GM12878 (cell line): ENCODE results near the gene CCDC110. TPM values are rescaled to one million over a fixed set of nuclear protein-coding genes. Genes with fewer than 3 reads are reported as not detected.

Source experiments
- ATAC-seq: fragments of 200-7000 bp; cut with Tn5 transposase; 3 replicates; pipeline ENCODE4 v1.9.1; 2020; ENCODE audit warnings: mild to moderate bottlenecking, moderate library complexity
- BruUV-seq: library from RNA; stranded (reverse); fragments of 400-500 nt; replicated peaks from 2 replicates; lab custom pipeline; 2021; lab: Mats Ljungman, UMichigan
- CTCF ChIA-PET: fragments of 300-600 bp; sonication (Branson Sonifier 250); formaldehyde crosslinking; extraction: SDS; loops from one replicate; lab custom pipeline; 2021; ENCODE audit warnings: inconsistent platforms; lab: Yijun Ruan, JAX
- POLR2A ChIA-PET: fragments of 350-600 bp; formaldehyde crosslinking; extraction: SDS; loops from one replicate; lab custom pipeline; 2021; ENCODE audit warnings: inconsistent platforms; lab: Charles Lee
- RAD21 ChIA-PET: fragments of 300-600 bp; sonication (Branson Sonifier 250); formaldehyde crosslinking; loops from one replicate; lab custom pipeline; 2023; ENCODE audit warnings: antibody characterized with exemption; ENCODE audit not compliant: unreplicated experiment; lab: Charles Lee
- SMC1A ChIA-PET: fragments of 300-600 bp; sonication (Branson Sonifier 250); formaldehyde crosslinking; loops from one replicate; lab custom pipeline; 2023; ENCODE audit not compliant: unreplicated experiment, uncharacterized antibody; lab: Charles Lee
- DNase-seq: peaks from one replicate; pipeline ENCODE4 v3.0.0-alpha.2; 2011; ENCODE audit warnings: low read depth, low spot score
- FAIRE-seq: peaks from 3 replicates; lab custom pipeline; 2011; peaks lifted over from hg19 to GRCh38; lab: Jason Lieb, UNC
- H2AFZ ChIP-seq: 2 replicates; pipeline ENCODE4 v1.6.0; 2011; ENCODE audit warnings: low read depth, low read length, control low read depth; ENCODE audit not compliant: control insufficient read depth
- H3K27ac ChIP-seq: 2 replicates; pipeline ENCODE4 v1.5.1; 2011; ENCODE audit warnings: control low read depth; ENCODE audit not compliant: control insufficient read depth, insufficient read depth
- H3K27me3 ChIP-seq, 2 experiments: replicated peaks in 1 of 2; 2 replicates each; pipeline versions ENCODE4 v1.6.0 to v1.6.1; 2011; ENCODE audit warnings: low read length in 1 of 2; ENCODE audit not compliant: control insufficient read depth in 2 of 2, insufficient read depth in 2 of 2
- H3K36me3 ChIP-seq, 2 experiments: 2 replicates each; pipeline ENCODE4 v1.5.1; 2011; ENCODE audit warnings: low read length in 1 of 2; ENCODE audit not compliant: control insufficient read depth in 2 of 2, insufficient read depth in 2 of 2
- H3K4me1 ChIP-seq: 2 replicates; pipeline ENCODE4 v1.6.1; 2011; ENCODE audit warnings: mild to moderate bottlenecking, low read length, moderate library complexity, mixed read lengths; ENCODE audit not compliant: control insufficient read depth, insufficient read depth
- H3K4me2 ChIP-seq: 2 replicates; pipeline ENCODE4 v1.6.0; 2011; ENCODE audit warnings: control low read depth; ENCODE audit not compliant: control insufficient read depth, insufficient read depth
- H3K4me3 ChIP-seq: fragments of 200-600 bp; sonication (generic); 2 replicates; pipeline ENCODE4 v1.5.1; 2016
- H3K79me2 ChIP-seq: 2 replicates; pipeline ENCODE4 v1.6.0; 2011; ENCODE audit warnings: low read length; ENCODE audit not compliant: control insufficient read depth, insufficient read depth
- H3K9ac ChIP-seq: 2 replicates; pipeline ENCODE4 v1.8.0; 2011; ENCODE audit warnings: low read length, control low read depth, mixed read lengths; ENCODE audit not compliant: control insufficient read depth, insufficient read depth
- H3K9me3 ChIP-seq: replicated peaks from 3 replicates; pipeline ENCODE4 v1.5.1; 2011; ENCODE audit warnings: mild to moderate bottlenecking, low read length; ENCODE audit not compliant: control insufficient read depth, insufficient read depth
- H4K20me1 ChIP-seq: 2 replicates; pipeline ENCODE4 v1.6.0; 2011; ENCODE audit not compliant: control insufficient read depth, insufficient read depth
- CBFB ChIP-seq: IDR thresholded peaks from 2 replicates; pipeline ENCODE4 v1.6.1; 2016; ENCODE audit warnings: antibody characterized with exemption, low read depth
- CBX5 ChIP-seq: sonication (generic); IDR thresholded peaks from 2 replicates; pipeline ENCODE4 v1.6.1; 2016; ENCODE audit warnings: low read depth, moderate library complexity, mild to moderate bottlenecking, inconsistent platforms
- NRF1 ChIP-seq: conservative IDR thresholded peaks from 2 replicates; pipeline ENCODE4 v1.6.1; 2011; ENCODE audit warnings: mild to moderate bottlenecking, low read depth, low read length, improper control_type of control experiment
- PML ChIP-seq: IDR thresholded peaks from 2 replicates; pipeline ENCODE4 v1.6.1; 2012; ENCODE audit warnings: low read length, inconsistent platforms
- RAD51 ChIP-seq: fragments of 450-650 bp; IDR thresholded peaks from 2 replicates; pipeline ENCODE4 v1.6.1; 2016; ENCODE audit warnings: moderate library complexity, mild to moderate bottlenecking, inconsistent platforms
- SIN3A ChIP-seq: IDR thresholded peaks from 2 replicates; pipeline ENCODE4 v1.6.1; 2012; ENCODE audit warnings: low read depth, low read length, improper control_type of control experiment
- TCF3 ChIP-seq: IDR thresholded peaks from 2 replicates; pipeline ENCODE4 v1.6.1; 2012; ENCODE audit warnings: low read depth, mild to moderate bottlenecking, low read length, borderline replicate concordance; ENCODE audit not compliant: insufficient read depth
- ZNF217 ChIP-seq: fragments of 450-650 bp; IDR thresholded peaks from 2 replicates; pipeline ENCODE4 v1.6.1; 2017; ENCODE audit warnings: antibody characterized with exemption, mild to moderate bottlenecking
- WGBS: methylation state at CpG from one replicate; pipeline ENCODE4 v1.1.6; 2016; ENCODE audit warnings: low lambda C conversion rate; ENCODE audit not compliant: insufficient replicate concordance, insufficient coverage; ENCODE audit errors: missing lambda C conversion rate; 5-methylcytosine and 5-hydroxymethylcytosine counted together
- in situ Hi-C: fragments of 300-500 bp; cut with MboI; formaldehyde crosslinking; loops from 9 replicates; pipeline ENCODE4 v1.14.3; 2018; ENCODE audit warnings: mixed read lengths
- intact Hi-C: fragments of 100-400 bp; cut with micrococcal nuclease; formaldehyde crosslinking; loops from one replicate; pipeline ENCODE4 v1.14.2; 2022; ENCODE audit not compliant: unreplicated experiment
- polyA plus RNA-seq, 11 experiments: library from polyadenylated mRNA; depleted of rRNA in 4 of 11; unstranded in 6 of 11; stranded (reverse) in 5 of 11; fragments of >200 nt; fragmentation: Nextera tagmentation in 4 of 11; fragmentation: Illumina TruSeq in 1 of 11; extraction: Ambion mirVana in 4 of 11; extraction: Trizol in 1 of 11; gene quantifications; 1 replicate in 1 of 11; 2 replicates in 10 of 11; pipeline versions ENCODE4 v1.2.1 to v1.2.3, GENCODE V29; 2011 to 2016; ENCODE audit warnings: inconsistent platforms in 2 of 11, missing spikeins in 2 of 11, low read depth in 1 of 11
- total RNA-seq, 4 experiments: library from RNA; depleted of rRNA in 3 of 4; stranded (reverse); fragments of >200 nt in 3 of 4; fragmentation: Illumina TruSeq in 1 of 4; extraction: Trizol in 1 of 4; gene quantifications; 2 replicates each; pipeline versions ENCODE4 v1.2.1 to v1.2.3, GENCODE V29; 2013 to 2021
- TF ChIP-seq, protein P1 (sequence below): fragments of 450-650 bp; formaldehyde crosslinking; IDR thresholded peaks from 2 replicates; pipeline ENCODE4 v1.5.0; 2022; ENCODE audit warnings: mild to moderate bottlenecking, missing genetic modification characterization
- TF ChIP-seq, protein P2 (sequence below): fragments of 450-650 bp; IDR thresholded peaks from 2 replicates; pipeline ENCODE4 v1.6.1; 2018; ENCODE audit warnings: borderline replicate concordance, mild to moderate bottlenecking; ENCODE audit not compliant: partially characterized antibody
- TF ChIP-seq, protein P3 (sequence below): fragments of 450-650 bp; formaldehyde crosslinking; IDR thresholded peaks from 2 replicates; pipeline ENCODE4 v1.4.0; 2020; ENCODE audit warnings: mild to moderate bottlenecking, moderate library complexity
- TF ChIP-seq, protein P4 (sequence below): fragments of 450-650 bp; formaldehyde crosslinking; IDR thresholded peaks from 2 replicates; pipeline ENCODE4 v1.4.0; 2022; ENCODE audit warnings: mild to moderate bottlenecking, moderate library complexity

CCDC110 gene
- total and polyA plus RNA-seq, 10 of the 15 experiments (the other 5 are each of a cell fraction or from before 2014, with no cell fraction given) = 0.85 to 3.1 (median 2.1) TPM; not detected in 1

DNA sequence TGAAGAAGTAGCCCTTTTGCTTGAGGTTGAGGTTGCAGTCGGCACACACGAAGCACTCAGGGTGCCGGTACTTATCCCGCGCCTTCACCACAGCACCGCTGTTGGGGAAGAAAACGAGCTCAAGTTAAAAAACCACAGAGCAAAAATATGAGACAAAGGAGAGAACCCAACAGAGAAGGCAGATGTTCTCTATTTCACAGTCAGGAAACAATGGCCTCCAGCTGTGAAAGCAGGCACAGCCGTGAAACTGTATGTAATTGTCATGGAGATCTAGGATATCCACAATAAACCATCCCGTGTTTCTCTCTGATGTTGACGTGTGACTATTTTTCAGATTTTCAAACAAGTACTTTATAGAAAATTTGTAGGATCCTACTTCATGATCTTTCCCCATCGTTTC lies 30.9 kb upstream of the CCDC110 start:
- POLR2A ChIA-PET = no interaction called here
- in situ Hi-C loops = no loop called here
- TF ChIP-seq NRF1 (no peak), SIN3A (no peak), PML (no peak), CBX5 (no peak), ZNF217 (no peak), TCF3 (no peak), RAD51 (no peak), CBFB (no peak)
- TF ChIP-seq, protein P1, sequence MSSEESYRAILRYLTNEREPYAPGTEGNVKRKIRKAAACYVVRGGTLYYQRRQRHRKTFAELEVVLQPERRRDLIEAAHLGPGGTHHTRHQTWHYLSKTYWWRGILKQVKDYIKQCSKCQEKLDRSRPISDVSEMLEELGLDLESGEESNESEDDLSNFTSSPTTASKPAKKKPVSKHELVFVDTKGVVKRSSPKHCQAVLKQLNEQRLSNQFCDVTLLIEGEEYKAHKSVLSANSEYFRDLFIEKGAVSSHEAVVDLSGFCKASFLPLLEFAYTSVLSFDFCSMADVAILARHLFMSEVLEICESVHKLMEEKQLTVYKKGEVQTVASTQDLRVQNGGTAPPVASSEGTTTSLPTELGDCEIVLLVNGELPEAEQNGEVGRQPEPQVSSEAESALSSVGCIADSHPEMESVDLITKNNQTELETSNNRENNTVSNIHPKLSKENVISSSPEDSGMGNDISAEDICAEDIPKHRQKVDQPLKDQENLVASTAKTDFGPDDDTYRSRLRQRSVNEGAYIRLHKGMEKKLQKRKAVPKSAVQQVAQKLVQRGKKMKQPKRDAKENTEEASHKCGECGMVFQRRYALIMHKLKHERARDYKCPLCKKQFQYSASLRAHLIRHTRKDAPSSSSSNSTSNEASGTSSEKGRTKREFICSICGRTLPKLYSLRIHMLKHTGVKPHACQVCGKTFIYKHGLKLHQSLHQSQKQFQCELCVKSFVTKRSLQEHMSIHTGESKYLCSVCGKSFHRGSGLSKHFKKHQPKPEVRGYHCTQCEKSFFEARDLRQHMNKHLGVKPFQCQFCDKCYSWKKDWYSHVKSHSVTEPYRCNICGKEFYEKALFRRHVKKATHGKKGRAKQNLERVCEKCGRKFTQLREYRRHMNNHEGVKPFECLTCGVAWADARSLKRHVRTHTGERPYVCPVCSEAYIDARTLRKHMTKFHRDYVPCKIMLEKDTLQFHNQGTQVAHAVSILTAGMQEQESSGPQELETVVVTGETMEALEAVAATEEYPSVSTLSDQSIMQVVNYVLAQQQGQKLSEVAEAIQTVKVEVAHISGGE (CRISPR knock-in tag) = no peak
- TF ChIP-seq, protein P2, sequence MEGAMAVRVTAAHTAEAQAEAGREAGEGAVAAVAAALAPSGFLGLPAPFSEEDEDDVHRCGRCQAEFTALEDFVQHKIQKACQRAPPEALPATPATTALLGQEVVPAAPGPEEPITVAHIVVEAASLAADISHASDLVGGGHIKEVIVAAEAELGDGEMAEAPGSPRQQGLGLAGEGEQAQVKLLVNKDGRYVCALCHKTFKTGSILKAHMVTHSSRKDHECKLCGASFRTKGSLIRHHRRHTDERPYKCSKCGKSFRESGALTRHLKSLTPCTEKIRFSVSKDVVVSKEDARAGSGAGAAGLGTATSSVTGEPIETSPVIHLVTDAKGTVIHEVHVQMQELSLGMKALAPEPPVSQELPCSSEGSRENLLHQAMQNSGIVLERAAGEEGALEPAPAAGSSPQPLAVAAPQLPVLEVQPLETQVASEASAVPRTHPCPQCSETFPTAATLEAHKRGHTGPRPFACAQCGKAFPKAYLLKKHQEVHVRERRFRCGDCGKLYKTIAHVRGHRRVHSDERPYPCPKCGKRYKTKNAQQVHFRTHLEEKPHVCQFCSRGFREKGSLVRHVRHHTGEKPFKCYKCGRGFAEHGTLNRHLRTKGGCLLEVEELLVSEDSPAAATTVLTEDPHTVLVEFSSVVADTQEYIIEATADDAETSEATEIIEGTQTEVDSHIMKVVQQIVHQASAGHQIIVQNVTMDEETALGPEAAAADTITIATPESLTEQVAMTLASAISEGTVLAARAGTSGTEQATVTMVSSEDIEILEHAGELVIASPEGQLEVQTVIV = no peak
- TF ChIP-seq, protein P3, sequence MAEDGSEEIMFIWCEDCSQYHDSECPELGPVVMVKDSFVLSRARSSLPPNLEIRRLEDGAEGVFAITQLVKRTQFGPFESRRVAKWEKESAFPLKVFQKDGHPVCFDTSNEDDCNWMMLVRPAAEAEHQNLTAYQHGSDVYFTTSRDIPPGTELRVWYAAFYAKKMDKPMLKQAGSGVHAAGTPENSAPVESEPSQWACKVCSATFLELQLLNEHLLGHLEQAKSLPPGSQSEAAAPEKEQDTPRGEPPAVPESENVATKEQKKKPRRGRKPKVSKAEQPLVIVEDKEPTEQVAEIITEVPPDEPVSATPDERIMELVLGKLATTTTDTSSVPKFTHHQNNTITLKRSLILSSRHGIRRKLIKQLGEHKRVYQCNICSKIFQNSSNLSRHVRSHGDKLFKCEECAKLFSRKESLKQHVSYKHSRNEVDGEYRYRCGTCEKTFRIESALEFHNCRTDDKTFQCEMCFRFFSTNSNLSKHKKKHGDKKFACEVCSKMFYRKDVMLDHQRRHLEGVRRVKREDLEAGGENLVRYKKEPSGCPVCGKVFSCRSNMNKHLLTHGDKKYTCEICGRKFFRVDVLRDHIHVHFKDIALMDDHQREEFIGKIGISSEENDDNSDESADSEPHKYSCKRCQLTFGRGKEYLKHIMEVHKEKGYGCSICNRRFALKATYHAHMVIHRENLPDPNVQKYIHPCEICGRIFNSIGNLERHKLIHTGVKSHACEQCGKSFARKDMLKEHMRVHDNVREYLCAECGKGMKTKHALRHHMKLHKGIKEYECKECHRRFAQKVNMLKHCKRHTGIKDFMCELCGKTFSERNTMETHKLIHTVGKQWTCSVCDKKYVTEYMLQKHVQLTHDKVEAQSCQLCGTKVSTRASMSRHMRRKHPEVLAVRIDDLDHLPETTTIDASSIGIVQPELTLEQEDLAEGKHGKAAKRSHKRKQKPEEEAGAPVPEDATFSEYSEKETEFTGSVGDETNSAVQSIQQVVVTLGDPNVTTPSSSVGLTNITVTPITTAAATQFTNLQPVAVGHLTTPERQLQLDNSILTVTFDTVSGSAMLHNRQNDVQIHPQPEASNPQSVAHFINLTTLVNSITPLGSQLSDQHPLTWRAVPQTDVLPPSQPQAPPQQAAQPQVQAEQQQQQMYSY (CRISPR knock-in tag) = no peak
- TF ChIP-seq, protein P4, sequence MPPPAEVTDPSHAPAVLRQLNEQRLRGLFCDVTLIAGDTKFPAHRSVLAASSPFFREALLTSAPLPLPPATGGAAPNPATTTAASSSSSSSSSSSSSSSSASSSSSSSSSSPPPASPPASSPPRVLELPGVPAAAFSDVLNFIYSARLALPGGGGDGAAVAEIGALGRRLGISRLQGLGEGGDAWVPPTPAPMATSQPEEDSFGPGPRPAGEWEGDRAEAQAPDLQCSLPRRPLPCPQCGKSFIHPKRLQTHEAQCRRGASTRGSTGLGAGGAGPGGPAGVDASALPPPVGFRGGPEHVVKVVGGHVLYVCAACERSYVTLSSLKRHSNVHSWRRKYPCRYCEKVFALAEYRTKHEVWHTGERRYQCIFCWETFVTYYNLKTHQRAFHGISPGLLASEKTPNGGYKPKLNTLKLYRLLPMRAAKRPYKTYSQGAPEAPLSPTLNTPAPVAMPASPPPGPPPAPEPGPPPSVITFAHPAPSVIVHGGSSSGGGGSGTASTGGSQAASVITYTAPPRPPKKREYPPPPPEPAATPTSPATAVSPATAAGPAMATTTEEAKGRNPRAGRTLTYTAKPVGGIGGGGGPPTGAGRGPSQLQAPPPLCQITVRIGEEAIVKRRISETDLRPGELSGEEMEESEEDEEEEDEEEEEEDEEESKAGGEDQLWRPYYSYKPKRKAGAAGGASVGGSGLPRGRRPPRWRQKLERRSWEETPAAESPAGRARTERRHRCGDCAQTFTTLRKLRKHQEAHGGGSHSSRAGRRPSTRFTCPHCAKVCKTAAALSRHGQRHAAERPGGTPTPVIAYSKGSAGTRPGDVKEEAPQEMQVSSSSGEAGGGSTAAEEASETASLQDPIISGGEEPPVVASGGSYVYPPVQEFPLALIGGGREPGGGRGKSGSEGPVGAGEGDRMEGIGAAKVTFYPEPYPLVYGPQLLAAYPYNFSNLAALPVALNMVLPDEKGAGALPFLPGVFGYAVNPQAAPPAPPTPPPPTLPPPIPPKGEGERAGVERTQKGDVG (CRISPR knock-in tag) = no peak

More for the DNA sequence above, 30.9 kb upstream of the CCDC110 start:
- FAIRE-seq (no peak), DNase-seq (no peak), ATAC-seq (no peak)
- H3K36me3 ChIP-seq = no peaks in the 10 kb centered on the region
- RAD21 ChIA-PET = no interaction called here
- SMC1A ChIA-PET = no interaction called here
- BruUV-seq = no TSS peak
- H3K4me3 ChIP-seq = no peak overlapping the region
- H3K9ac ChIP-seq = no peak overlapping the region
- no peaks in the 10 kb centered on the region for H3K27me3 ChIP-seq
- no peak overlapping the region for H3K27ac ChIP-seq
- 68% methylated on average over 11 of the region's 11 CpGs for WGBS
- H3K4me2 ChIP-seq = no peak overlapping the region
- no peaks in the 10 kb centered on the region for H3K4me1 ChIP-seq
- H2AFZ ChIP-seq = no peak overlapping the region
- H3K9me3 ChIP-seq = no peaks in the 10 kb centered on the region; the same call in 2 of the 3 replicates
- intact Hi-C loops = no loop called here
- no peaks in the 10 kb centered on the region for H4K20me1 ChIP-seq
- CTCF ChIA-PET = no interaction called here
- no peaks in the 10 kb centered on the region for H3K79me2 ChIP-seq
